Measurements from ENCODE around the gene BRD1. TPM values are rescaled to one million over a fixed set of nuclear protein-coding genes. Genes with fewer than 3 reads are reported as not detected.
"Not testable (repeated sequence)": the region's sequence is repeated elsewhere in the genome, so short reads cannot be mapped to it uniquely, and the experiment has no call there.

Gene BRD1
- total RNA-seq, 1 donor from 2014 or later: 17.5 TPM

- DNase-seq (ENCODE audit: missing footprints): no peak
- intact Hi-C loops (cut with DNase I): no loop called here
- ATAC-seq: no peak
Observed at GRCh38 chr22:49833340-49834007, 5.8 kb upstream of the BRD1 start.

- no peak for ATAC-seq
- peak; percentile 51 for DNase-seq (ENCODE audit: missing footprints)
- intact Hi-C loops (cut with DNase I): no loop called here
Observed at GRCh38 chr22:49829044-49829853, 1.6 kb upstream of the BRD1 start.

GRCh38 chr22:49828599-49828965 is 909 bp upstream of the BRD1 start:
- intact Hi-C loops (cut with DNase I): no loop called here
- DNase-seq (ENCODE audit: missing footprints) (peak; percentile 70), ATAC-seq (no peak)

GRCh38 chr22:49827271-49827852 is 311 bp downstream of the BRD1 start:
- ATAC-seq: peak; percentile 8
- intact Hi-C loops (cut with DNase I): no loop called here
- no peak for DNase-seq (ENCODE audit: missing footprints)

GRCh38 chr22:49826603-49827270 is 936 bp downstream of the BRD1 start:
- ATAC-seq: peak; percentile 66
- peak; percentile 83 for DNase-seq (ENCODE audit: missing footprints)
- intact Hi-C loops (cut with DNase I): no loop called here

- ATAC-seq (no peak), DNase-seq (ENCODE audit: missing footprints) (no peak)
- intact Hi-C loops (cut with DNase I): no loop called here
Observed at GRCh38 chr22:49825944-49826602, 1.6 kb downstream of the BRD1 start.

- intact Hi-C loops (cut with DNase I): no loop called here
- DNase-seq (ENCODE audit: missing footprints) (no peak), ATAC-seq (no peak)
Observed at GRCh38 chr22:49825436-49825835, 2.2 kb downstream of the BRD1 start.

- no peak for ATAC-seq
- intact Hi-C loops (cut with DNase I): no loop called here
- DNase-seq (ENCODE audit: missing footprints): no peak
Observed at GRCh38 chr22:49824936-49825335, 2.7 kb downstream of the BRD1 start.

- intact Hi-C loops (cut with DNase I): no loop called here
- no peak for DNase-seq (ENCODE audit: missing footprints)
- no peak for ATAC-seq
Observed at GRCh38 chr22:49824185-49824925, 3.3 kb downstream of the BRD1 start.

- DNase-seq (ENCODE audit: missing footprints) (no peak), ATAC-seq (no peak)
Observed at GRCh38 chr22:49823289-49824045, 4.2 kb downstream of the BRD1 start.

GRCh38 chr22:49821741-49822140 is 5.9 kb downstream of the BRD1 start:
- intact Hi-C loops (cut with DNase I); ATAC-seq; DNase-seq (ENCODE audit: missing footprints): not testable (repeated sequence)

More at GRCh38 chr22:49823289-49824045, 4.2 kb downstream of the BRD1 start:
- intact Hi-C loops (cut with DNase I): no loop called here

- ATAC-seq: peak; percentile 55
- intact Hi-C loops (cut with DNase I): no loop called here
- DNase-seq (ENCODE audit: missing footprints): no peak
Observed at GRCh38 chr22:49820984-49821383, 6.7 kb downstream of the BRD1 start.

GRCh38 chr22:49817359-49817758 is 10.3 kb downstream of the BRD1 start:
- ATAC-seq (no peak), DNase-seq (ENCODE audit: missing footprints) (no peak)
- intact Hi-C loops (cut with DNase I): no loop called here

GRCh38 chr22:49815641-49816091 is 12.0 kb downstream of the BRD1 start:
- intact Hi-C loops (cut with DNase I): no loop called here
- no peak for ATAC-seq
- DNase-seq (ENCODE audit: missing footprints): no peak

- ATAC-seq (no peak), DNase-seq (ENCODE audit: missing footprints) (no peak)
- intact Hi-C loops (cut with DNase I): no loop called here
Observed at GRCh38 chr22:49814856-49815255, 12.8 kb downstream of the BRD1 start.

- no peak for ATAC-seq
- intact Hi-C loops (cut with DNase I): no loop called here
- DNase-seq (ENCODE audit: missing footprints): no peak
Observed at GRCh38 chr22:49814164-49814686, 13.4 kb downstream of the BRD1 start.

- intact Hi-C loops (cut with DNase I): no loop called here
- no peak for DNase-seq (ENCODE audit: missing footprints)
- ATAC-seq: peak; percentile 12
Observed at GRCh38 chr22:49812838-49813237, 14.8 kb downstream of the BRD1 start.

Measured in Right ventricle myocardium inferior (tissue), 1 donor.